ENCODE results near the gene EML6.
"Not testable (repeated sequence)": the region's sequence is repeated elsewhere in the genome, so short reads cannot be mapped to it uniquely, and the experiment has no call there.

Gene EML6

DNA sequence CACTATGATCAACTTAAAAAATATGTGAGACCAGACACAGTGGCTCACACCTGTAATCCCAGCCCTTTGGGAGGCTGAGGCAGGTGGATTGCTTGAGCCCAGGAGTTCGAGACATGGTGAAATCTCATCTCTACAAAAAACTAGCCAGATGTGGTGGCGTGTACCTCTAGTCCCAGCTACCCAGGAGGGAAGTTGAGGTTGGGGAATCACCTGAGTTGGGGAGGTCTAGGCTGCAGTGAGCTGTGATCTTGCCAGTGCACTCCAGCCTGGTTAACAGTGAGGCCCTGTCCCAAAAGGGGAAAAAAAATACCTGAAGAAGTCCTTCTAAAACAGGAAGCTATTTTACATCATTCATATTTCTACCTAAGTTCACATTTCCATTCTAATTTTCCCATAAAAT is 144.0 kb downstream of the EML6 start:
- FAIRE-seq (no peak), DNase-seq (ENCODE audit: insufficient read length, low spot score) (no peak)
- TF ChIP-seq POLR2A (IDR thresholded peaks at IDR 0.05; ENCODE audit: low read depth, low read length), result no peak

GRCh38 chr2:54871457-54872107 is 148.1 kb downstream of the EML6 start:
- DNase-seq (ENCODE audit: insufficient read length, low spot score), result no peak
- no peak for FAIRE-seq
- TF ChIP-seq POLR2A (IDR thresholded peaks at IDR 0.05; ENCODE audit: low read depth, low read length), result no peak

DNA sequence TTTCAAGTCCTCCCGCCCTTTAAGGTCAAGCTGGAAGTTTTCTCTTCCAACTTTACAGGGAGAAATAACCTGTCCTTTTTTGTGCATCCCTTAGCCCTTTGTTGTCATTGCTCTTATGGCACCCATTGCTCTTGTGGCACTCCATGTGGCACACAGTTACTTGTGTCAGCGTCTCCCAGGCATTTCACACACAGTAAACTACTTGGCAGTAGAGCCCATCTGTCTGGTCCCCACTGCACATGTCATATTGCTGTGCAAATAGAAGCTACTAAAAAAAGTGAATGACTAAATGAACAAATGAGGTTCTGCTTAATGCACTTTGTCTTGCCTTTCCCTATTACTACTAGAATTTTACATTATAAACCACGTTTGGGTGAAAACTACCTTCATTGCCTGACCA is 149.3 kb downstream of the EML6 start:
- DNase-seq (ENCODE audit: insufficient read length, low spot score) (no peak), FAIRE-seq (no peak)

GRCh38 chr2:54873236-54873635 is 149.8 kb downstream of the EML6 start:
- DNase-seq (ENCODE audit: insufficient read length, low spot score); FAIRE-seq: not testable (repeated sequence)

More for the DNA sequence above, 149.3 kb downstream of the EML6 start:
- no peak for TF ChIP-seq POLR2A (IDR thresholded peaks at IDR 0.05; ENCODE audit: low read depth, low read length)

DNA sequence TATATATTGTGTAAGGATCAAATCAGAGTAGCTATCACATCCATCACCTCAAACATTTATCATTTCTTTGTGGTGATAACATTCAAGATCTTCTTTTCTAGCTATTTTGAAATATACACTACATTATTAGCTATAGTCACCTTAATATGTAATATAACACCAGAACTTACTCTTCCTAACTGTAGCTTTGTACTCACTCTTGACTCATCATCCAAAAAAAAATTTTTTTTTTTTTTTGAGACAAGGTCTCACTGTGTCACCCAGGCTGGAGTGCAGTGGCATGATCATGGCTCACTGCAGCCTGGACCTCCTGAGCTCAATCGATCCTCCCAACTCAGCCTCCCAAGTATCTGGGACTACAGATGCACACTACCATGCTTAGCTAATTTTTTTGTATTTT is 153.3 kb downstream of the EML6 start:
- no peak for DNase-seq (ENCODE audit: insufficient read length, low spot score)
- FAIRE-seq, result peak; percentile 11
- no peak for TF ChIP-seq POLR2A (IDR thresholded peaks at IDR 0.05; ENCODE audit: low read depth, low read length)

DNA sequence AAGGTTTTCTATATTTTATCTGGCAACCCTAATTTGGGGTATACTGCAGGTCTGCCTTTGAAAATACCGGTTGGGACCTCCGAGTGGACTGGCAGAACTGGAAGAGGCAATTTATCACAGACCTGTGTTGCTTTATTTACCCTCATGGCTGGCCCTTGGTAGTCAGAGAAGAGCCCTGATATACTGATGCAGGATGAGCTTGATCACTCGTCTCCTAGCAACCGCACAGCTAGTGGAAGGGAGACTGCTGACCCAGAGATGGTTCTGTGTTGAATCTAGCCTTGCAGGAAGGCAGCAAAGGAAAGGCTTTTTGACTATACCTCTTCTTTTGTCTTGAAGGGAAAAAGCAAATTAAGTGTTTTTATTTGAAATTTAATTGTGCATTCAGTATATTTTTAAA is 154.7 kb downstream of the EML6 start:
- FAIRE-seq (no peak), DNase-seq (ENCODE audit: insufficient read length, low spot score) (no peak)
- no peak for TF ChIP-seq POLR2A (IDR thresholded peaks at IDR 0.05; ENCODE audit: low read depth, low read length)

GRCh38 chr2:54879032-54879431 is 155.6 kb downstream of the EML6 start:
- DNase-seq (ENCODE audit: insufficient read length, low spot score) (no peak), FAIRE-seq (no peak)
- TF ChIP-seq POLR2A (IDR thresholded peaks at IDR 0.05; ENCODE audit: low read depth, low read length), result no peak

DNA sequence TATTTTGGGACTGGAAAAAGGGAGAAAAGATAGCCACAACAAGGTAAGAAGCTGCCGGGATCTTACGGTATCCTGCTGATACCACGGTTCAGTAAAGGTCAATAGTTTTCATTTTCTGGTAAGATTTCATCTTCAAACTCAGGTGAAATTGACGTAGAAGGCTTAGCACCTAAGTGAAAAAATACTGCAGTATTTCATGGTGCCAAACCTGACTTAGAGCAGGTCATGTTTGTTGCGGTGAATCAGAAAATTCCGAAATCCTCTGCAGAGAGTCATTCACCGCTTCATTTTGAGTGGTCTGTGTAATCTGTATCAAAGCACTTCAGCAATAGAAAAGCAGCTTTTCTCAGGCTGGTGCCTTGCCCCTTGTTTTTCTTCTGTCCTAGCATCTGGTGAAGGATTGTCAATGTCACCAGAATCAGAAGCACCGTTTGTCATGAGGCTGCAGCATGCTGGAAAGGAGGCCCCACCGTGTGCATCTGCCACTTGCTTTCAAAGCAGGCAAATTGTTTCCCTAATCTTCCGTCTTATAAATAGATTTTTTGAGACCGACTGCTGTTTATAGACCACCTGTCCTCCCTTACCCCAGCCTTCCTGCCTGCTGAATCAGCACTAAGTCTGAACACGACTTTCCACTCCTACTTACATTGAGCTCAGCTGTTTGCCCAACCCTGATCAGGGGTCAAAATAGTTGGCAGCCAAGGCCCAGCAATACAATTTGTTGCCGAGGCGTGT is 156.3 kb downstream of the EML6 start:
- FAIRE-seq, result no peak

DNA sequence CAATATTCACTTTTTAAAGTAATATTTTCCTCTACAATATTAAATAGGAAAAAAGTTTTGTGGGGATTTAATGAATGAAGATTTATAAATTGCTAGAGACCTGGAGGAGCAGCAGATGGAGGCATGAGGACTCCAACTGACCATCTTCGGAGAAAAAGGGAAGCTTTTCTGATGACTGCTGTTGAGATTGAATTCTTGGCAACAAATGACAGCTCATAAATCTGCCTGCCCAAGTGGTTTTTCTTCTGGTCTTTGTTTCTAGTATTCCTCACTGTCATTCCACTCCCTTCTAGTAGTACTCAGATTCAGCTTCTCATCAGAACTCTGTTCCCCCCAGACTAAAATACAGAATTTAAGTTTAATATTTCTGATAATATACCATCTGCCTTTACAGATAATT is 157.0 kb downstream of the EML6 start:
- DNase-seq (ENCODE audit: insufficient read length, low spot score), result no peak
- FAIRE-seq, result no peak
- no peak for TF ChIP-seq POLR2A (IDR thresholded peaks at IDR 0.05; ENCODE audit: low read depth, low read length)

More for the DNA sequence above, 156.3 kb downstream of the EML6 start:
- DNase-seq (ENCODE audit: insufficient read length, low spot score), result no peak
- no peak for TF ChIP-seq POLR2A (IDR thresholded peaks at IDR 0.05; ENCODE audit: low read depth, low read length)

GRCh38 chr2:54881759-54882158 is 158.3 kb downstream of the EML6 start:
- no peak for DNase-seq (ENCODE audit: insufficient read length, low spot score)
- TF ChIP-seq POLR2A (IDR thresholded peaks at IDR 0.05; ENCODE audit: low read depth, low read length), result no peak
- no peak for FAIRE-seq

- no peak for DNase-seq (ENCODE audit: insufficient read length, low spot score)
- FAIRE-seq, result no peak
- no peak for TF ChIP-seq POLR2A (IDR thresholded peaks at IDR 0.05; ENCODE audit: low read depth, low read length)
Measured at GRCh38 chr2:54885891-54886290, 162.4 kb downstream of the EML6 start.

DNA sequence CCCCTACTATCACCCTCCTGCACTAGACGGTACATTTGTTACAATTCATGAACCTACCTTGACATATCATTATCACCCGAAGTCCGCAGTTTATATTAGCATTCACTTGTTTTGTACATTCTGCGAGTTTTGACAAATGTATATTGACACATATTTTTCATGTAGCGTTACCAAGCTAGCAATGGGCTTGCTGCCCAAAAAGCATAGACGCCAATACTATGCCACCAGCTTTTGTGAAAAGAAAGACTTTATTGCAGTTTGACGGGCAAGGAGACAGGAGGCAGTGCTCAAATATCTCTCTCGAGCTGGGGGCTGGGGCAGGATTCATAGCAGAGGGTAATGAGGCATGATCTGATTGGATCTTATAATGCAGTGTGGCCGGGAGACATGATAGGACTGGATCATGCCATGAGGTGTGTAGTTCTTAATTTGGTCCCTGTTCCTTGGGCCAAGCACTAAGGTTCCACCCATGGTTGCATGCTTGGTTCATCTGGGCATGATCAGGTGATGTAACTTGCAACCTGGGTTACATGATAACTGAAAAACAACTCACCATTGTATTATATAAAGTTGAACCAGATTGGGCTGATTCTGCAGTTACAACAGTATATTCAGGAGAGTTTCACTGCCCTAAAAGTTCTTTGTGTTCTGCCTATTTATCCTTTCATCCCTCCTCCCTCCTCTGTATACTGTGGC is 164.5 kb downstream of the EML6 start:
- FAIRE-seq, result no peak
- TF ChIP-seq POLR2A (IDR thresholded peaks at IDR 0.05; ENCODE audit: low read depth, low read length), result no peak

DNA sequence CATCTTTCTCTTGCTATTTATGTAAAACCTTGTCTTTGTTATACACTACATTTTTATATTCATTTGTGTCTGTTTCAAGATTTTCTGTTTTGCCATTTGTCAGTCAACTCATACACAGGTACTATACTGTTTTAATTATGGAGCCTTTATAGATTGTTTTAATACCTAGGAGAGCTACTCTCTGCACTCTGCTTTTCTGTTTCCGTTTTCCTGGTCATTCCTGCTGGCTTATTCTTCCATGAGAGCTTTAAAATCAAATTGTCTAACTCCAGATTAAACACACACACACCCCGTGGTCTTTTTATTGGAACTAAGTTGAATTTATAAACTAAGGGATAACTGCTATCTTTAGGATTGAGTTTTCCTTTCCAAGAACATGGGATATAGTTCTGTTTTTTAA is 165.6 kb downstream of the EML6 start:
- no peak for TF ChIP-seq POLR2A (IDR thresholded peaks at IDR 0.05; ENCODE audit: low read depth, low read length)
- DNase-seq (ENCODE audit: insufficient read length, low spot score) (no peak), FAIRE-seq (no peak)

More for the DNA sequence above, 164.5 kb downstream of the EML6 start:
- DNase-seq (ENCODE audit: insufficient read length, low spot score), result no peak

GRCh38 chr2:54891909-54892308 is 168.4 kb downstream of the EML6 start:
- DNase-seq (ENCODE audit: insufficient read length, low spot score) (no peak), FAIRE-seq (no peak)
- no peak for TF ChIP-seq POLR2A (IDR thresholded peaks at IDR 0.05; ENCODE audit: low read depth, low read length)

DNA sequence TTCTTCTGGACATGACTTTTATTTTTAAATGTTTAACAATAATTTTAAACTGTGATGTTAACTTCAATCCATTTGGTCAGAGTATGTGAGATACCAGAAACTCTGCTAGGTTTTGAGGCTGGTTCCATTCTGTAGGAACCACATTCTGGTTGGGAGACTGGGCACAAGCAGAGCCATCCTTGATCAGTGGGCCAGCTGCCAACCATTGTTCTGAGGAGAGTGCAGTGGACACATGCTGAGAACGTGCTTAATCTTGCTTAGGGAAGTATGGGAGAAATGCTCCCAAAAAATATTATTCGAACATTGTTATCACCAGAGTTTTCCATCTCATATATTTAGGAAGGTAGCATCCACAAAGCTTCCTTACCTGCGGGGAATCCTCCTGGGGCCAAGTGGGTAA is 171.0 kb downstream of the EML6 start:
- TF ChIP-seq POLR2A (IDR thresholded peaks at IDR 0.05; ENCODE audit: low read depth, low read length), result no peak
- FAIRE-seq (no peak), DNase-seq (ENCODE audit: insufficient read length, low spot score) (no peak)

All from H54 (cell line).